Stimulated activated CD4-positive, alpha-beta T cell treated with anti-CD3 and anti-CD28 coated beads, Interleukin-15, amount 100 ng/mL, for 24 hours (primary cell): ENCODE results near the gene PRDM10.
"Not testable (repeated sequence)": the region's sequence is repeated elsewhere in the genome, so short reads cannot be mapped to it uniquely, and the experiment has no call there.

Experiments
- DNase-seq: peaks from one replicate; pipeline ENCODE4 v3.0.0-alpha.2; 2020

Gene PRDM10

DNA sequence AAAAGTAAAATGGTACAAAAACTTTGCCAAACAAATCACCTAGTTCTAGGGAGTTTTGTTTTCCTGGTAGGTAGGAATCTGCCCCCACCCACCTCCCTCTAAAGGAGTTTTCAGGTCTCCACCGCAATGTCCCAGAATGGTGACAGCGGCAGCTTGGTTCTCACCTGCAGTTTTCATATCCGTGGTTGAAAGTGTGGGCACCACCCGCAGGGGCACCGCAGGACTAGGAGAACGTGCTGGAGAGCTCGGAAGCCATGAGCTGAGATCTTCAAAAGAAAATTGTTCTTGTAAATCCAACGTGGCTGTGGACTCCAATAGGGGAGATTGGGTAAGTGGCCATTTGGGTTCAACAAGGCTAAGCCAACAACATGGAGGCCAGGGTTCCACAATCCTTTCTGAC, 118.1 kb downstream of the PRDM10 start:
- DNase-seq, result no peak

DNA sequence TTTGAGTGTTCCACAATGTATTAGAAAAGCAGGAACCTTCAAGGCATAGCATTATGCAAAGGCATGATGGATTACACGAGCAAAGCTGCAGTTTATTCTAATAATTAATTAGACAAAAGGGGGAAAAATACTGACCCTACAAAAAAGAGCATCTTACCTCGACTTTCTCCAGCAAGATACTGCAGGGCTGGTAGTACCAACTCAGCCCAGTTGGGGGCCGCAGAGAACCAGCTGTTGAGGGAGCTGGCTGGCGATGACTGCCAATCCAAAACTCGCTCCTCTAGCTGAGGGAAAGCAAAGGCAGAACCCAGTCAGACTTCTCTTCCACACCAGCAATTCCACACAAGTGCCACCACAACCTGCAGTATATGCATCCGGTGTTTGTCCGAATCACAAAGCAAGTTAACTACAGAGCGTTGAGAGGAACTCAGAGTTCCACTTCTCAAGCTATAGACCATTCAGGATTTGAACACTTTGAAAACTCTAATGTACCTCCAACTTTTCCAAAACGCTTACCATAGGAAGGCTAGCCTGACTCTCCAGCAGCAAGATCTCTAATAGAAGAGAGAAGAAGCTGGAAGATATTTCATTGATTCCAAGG, 121.0 kb downstream of the PRDM10 start:
- DNase-seq, result peak; percentile 58

DNA sequence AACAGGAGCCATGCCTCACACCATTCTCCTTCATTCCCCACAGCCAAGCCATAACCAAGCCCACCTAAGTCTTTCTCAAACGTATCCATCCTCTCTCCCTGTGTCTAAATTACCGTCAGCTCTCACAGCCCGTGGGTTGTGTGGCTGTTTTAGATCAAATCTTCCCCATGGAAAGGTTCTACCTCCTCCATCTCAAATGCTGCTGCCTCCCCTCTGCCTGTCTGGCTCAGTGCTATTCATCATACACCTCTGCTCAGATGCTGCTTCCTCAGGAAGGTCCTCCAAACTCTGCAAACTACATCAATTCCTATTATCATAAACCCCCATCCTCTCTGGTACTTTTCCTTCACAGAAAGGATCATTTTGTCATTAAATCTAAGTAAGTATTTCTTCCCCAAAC, 122.3 kb downstream of the PRDM10 start:
- no peak for DNase-seq

DNA sequence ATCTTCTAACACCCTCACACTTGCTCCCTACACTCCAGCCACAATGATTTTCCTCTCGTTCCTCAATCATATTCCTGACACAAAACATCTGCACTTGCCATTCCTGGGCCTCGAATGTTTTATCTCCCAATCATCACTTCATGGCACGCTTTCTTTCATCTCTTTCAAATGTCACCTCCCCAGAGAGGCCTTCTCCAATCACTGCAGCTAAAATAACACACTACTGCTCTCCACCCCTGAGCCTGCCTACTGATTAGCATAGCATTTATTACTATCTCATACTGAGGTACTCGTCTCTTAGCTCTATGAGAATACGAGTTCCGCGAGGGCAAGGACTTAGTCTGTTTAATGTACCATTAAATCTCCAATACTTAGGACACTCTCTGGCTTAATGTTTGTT, 130.7 kb downstream of the PRDM10 start:
- no peak for DNase-seq

DNA sequence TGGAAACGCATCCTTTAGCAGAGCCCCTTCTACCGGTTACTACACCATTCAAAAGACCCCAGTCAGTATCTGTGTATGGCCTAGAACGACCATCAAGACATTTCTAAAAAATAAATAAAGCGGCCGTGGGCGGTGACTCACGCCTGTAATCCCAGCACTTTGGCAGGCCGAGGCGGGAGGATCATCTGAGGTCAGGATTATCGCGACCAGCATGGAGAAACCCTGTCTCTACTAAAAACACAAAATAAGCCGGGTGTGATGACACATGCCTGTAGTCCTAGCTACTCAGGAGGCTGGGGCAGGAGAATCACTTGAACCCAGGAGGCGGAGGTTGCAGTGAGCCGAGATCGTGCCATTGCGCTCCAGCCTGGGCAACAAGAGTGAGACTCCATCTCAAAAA, 134.0 kb downstream of the PRDM10 start:
- not testable (repeated sequence) for DNase-seq

DNA sequence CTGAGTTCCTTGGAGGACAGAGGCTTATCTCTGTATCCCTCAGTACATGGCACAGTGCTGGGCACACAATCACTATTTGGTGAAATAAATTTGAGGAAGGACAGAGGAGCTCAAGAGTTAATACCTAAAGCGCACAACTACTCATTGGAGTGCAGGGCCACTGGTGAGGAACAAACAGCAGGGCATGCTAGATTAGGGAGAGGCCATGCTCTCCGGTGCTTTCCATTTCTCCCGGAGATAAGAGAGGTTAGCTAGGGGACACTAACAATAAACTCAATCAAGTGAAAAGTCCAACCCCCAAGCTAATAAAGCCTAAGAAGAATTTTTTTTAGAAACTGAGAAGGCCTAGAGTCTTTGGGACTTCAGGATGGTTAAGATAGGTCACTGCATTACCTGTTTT, 136.3 kb downstream of the PRDM10 start:
- no peak for DNase-seq

DNA sequence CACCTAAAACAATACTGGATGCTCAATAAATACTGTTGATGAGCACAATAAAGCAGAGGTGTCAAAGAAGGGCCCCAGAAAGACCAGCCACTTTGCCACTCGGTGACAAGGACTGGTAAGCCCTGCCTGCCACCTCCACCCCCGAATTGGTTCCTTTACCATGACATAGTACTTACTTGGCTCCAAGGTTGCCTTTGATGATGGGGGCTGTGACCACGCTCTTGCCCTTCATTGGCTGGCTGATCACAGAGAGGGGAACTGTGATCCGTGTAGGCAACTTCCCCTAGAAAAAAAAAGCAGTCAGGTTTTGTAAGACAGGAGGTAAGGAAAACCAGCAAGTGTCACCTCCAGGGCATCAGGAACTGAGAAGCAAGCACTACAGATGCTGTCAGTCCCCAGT, 136.9 kb downstream of the PRDM10 start:
- DNase-seq, result no peak

DNA sequence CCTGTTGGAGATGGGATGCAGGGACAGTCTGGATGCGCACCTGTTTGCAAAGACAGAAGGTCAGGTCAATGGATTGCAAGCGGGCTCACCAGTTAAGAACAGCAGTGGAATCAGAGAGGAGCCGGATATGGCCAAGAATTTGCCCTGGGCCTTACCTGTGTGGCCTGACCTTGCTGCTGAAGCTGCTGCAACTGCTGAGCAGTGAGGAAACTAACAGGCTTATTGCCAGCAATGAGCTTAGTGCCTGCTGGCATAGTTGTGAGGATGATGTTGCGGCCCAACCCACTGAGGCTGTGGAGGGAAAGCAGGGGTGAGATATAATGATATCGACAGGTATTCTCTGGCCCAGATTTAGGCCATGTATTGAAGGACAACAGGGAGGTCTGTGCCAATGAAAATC, 137.8 kb downstream of the PRDM10 start:
- no peak for DNase-seq

DNA sequence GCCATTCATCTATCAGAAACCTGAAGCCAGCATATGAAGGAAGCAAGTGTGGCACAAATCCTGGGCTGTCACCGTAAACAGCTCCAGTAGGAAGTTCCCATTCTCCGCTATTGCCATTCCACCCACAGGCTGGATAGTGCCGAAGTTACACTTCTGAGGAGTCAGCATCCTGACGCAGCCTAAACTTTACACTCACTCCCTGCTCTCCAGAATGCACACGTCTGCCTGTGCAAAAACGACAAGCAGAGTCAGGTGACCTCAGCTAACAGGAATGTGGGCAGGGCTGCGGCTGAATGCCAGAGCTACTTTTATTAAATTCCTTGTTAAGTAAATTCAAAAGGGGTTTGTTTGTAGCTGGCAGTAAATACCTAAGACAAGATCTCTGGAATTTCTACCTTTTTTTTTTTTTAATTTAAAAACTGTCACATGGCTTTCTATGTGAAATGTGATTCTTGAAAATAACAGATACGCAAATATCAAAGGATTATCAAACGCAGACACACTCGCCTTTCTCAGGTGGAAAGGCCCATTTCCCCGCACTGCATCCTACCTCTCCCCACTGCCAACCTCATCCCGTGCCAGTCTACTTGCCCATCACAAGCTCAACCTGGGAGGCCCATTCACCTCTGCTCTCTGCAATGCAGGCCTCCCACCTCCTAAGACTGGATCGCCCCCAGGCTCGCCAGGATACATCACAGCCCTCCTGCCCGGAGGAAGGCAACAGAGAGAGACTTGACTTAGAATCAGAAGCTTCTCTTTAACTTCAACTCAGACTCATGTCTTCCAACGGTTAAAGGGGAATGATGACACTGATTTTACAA, 140.7 kb downstream of the PRDM10 start:
- DNase-seq, result no peak

DNA sequence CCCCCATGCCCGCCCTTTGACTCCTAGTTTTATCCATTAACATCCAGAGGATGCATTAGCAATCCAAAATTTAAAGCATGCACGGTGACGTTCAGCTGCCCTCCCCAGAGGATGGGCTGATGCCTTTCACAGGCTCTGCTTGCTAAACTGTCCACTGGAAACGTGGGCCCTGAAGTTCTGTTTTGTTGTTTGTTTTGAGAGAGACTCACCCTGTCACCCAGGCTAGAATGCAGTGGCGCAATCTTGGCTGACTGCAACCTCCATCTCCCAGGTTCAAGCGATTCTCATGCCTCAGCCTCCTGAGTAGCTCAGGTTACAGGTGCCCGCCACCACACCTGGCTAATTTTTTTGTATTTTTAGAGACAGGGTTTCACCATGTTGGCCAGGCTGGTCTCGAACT, 146.6 kb downstream of the PRDM10 start:
- no peak for DNase-seq

DNA sequence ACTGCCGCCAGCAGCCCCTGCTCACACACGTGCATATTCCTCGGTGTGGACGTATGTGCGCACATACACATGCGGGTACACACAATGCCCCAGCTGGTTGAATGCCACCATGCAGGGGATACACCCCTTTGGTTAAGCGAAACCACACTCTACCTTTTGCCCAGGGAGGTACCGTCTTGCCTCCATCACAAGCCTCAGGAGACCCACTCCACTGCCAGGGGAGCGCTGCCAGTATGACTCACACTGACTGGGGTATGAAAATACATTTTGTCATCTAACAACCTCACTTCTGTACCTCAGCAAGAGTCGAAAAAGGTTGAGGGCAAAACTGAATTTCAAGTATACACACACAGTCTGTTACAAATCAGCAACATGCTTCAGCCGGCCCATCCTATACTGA, 147.5 kb downstream of the PRDM10 start:
- DNase-seq, result no peak

DNA sequence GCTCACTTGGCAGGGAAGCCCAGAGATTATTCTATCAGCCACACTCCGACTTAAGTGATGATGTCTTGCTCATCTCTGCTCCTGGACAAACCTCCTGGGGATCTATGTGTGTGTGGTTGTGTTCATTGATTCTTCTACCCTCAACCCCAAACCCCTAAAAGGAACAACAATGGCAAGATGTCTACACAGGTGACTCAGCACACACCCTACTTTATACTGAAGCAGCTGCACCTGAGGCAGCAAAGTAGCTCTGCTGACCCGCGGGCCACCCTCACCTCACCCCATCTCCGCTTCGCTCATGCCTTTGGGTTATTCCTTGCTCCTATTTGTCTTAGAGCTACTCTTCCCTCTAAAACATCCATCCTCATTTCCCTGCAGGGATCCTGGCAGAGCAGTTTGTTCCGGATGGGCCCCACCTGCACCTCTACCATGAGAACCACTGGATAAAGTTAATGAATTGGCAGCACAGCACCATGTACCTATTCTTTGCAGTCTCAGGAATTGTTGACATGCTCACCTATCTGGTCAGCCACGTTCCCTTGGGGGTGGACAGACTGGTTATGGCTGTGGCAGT, 148.3 kb downstream of the PRDM10 start:
- no peak for DNase-seq

DNA sequence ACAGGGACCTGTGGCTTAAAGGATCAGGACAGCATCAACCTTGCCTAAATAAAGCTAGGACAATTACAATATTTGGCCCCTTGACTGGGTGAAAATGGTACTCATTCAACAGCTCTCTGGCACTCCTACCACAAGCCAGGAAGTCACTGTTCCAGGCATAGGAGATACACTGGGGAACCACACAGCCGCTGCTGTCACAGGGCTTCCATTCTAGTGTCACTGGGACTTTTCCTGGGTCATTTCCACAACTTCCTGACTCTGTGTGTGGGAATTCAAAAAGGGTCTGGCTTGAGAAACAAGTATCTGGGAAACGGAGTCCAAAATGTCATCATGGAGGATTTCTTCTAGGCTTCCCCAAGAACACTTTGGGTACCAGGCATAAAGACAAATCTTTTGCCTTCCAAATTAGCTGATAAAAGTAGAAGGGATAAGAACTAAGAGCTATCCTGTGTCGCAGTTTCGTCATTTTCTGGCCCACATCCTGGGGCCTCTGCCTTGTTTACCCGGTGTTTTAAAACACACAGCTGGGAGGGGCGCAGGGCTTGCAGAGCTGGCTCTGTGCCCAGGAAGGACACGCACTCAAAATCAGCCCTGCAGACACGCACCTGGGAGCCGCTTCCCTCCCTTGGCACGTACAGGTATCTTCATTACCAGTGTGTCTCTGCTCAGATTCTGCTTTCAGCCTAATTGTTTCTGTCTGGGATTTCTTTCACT, 149.0 kb downstream of the PRDM10 start:
- peak; percentile 41 for DNase-seq

DNA sequence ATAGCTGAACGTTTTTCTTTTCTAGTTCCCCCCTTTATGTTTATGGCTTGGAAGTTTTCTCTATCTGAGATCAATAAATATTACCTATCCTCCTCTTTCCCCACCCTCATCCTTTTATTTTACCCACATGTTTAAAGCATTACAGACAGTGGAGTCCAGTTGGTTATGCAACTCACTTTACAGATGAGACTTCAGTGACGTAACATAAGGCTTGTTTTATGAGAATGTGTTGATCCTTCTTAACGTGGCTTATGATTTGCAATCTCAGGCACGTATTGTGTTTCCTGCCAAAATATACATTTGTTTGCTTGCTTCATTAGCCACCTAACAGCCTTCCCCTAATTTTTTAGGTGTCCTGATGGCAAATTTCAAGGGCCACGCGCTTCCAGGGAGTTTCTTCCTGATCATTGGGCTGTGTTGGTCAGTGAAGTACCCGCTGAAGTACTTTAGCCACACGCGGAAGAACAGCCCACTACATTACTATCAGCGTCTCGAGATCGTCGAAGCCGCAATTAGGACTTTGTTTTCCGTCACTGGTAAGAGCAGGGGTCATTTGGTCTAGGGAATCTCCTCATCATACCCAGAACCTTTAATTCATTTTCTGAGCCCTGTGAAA, 150.4 kb downstream of the PRDM10 start:
- no peak for DNase-seq
